NCI-H526 treated with DMSO at 0.1 percent for 48 hours (cell line): ENCODE measurements around the gene PLXNA1.

Experiments
- DNase-seq: peaks from one replicate; lab custom pipeline; 2025; lab: John Stamatoyannopoulos, UW

The PLXNA1 gene

GRCh38 chr3:126952983-126953660, 29.8 kb upstream of the PLXNA1 start:
- no peak for DNase-seq

GRCh38 chr3:126954141-126954842, 28.6 kb upstream of the PLXNA1 start:
- no peak for DNase-seq

- no peak for DNase-seq
Measured at GRCh38 chr3:126955004-126955790, 27.7 kb upstream of the PLXNA1 start.

- no peak for DNase-seq
Measured at GRCh38 chr3:126956361-126956760, 26.6 kb upstream of the PLXNA1 start.

- no peak for DNase-seq
Measured at GRCh38 chr3:126956866-126957650, 25.9 kb upstream of the PLXNA1 start.

- no peak for DNase-seq
Measured at GRCh38 chr3:126957776-126958637, 24.9 kb upstream of the PLXNA1 start.

- no peak for DNase-seq
Measured at GRCh38 chr3:126958638-126959085, 24.3 kb upstream of the PLXNA1 start.

- DNase-seq, result no peak
Measured at GRCh38 chr3:126959136-126959920, 23.6 kb upstream of the PLXNA1 start.

- DNase-seq, result no peak
Measured at GRCh38 chr3:126959921-126960603, 22.9 kb upstream of the PLXNA1 start.

- no peak for DNase-seq
Measured at GRCh38 chr3:126960604-126960995, 22.3 kb upstream of the PLXNA1 start.

- DNase-seq, result no peak
Measured at GRCh38 chr3:126961191-126961790, 21.6 kb upstream of the PLXNA1 start.

GRCh38 chr3:126961791-126962461, 21.0 kb upstream of the PLXNA1 start:
- no peak for DNase-seq

- no peak for DNase-seq
Measured at GRCh38 chr3:126962756-126963155, 20.2 kb upstream of the PLXNA1 start.

GRCh38 chr3:126963261-126964190, 19.4 kb upstream of the PLXNA1 start:
- no peak for DNase-seq

- DNase-seq, result no peak
Measured at GRCh38 chr3:126964261-126964660, 18.7 kb upstream of the PLXNA1 start.

GRCh38 chr3:126964950-126965349, 18.0 kb upstream of the PLXNA1 start:
- DNase-seq, result no peak

GRCh38 chr3:126965526-126966080, 17.3 kb upstream of the PLXNA1 start:
- no peak for DNase-seq
